ENCODE results near the gene ENPP7.

Gene ENPP7

GRCh38 chr17:79732804-79733691 lies 2.3 kb downstream of the ENPP7 start:
- peak; percentile 60 for DNase-seq (ENCODE audit: low read depth)
- TF ChIP-seq MYC (IDR thresholded peaks at IDR 0.05; ENCODE audit: low read depth, low read length) (peak; percentile 72), CTCF (IDR thresholded peaks at IDR 0.05; ENCODE audit: low read depth, low read length) (no peak), MAX (IDR thresholded peaks at IDR 0.05; ENCODE audit: low read depth, low read length) (peak; percentile 94)
- no peak overlapping the region for H3K4me3 ChIP-seq (ENCODE audit: low read depth, low read length)

GRCh38 chr17:79733692-79734070 lies 2.9 kb downstream of the ENPP7 start:
- H3K4me3 ChIP-seq (ENCODE audit: low read depth, low read length), result no peak overlapping the region
- no peak for TF ChIP-seq MAX (IDR thresholded peaks at IDR 0.05; ENCODE audit: low read depth, low read length)
- no peak for TF ChIP-seq POLR2A (IDR thresholded peaks at IDR 0.05; ENCODE audit: extremely low read depth, insufficient read length)
- no peak for TF ChIP-seq MYC (IDR thresholded peaks at IDR 0.05; ENCODE audit: low read depth, low read length)
- TF ChIP-seq CTCF (IDR thresholded peaks at IDR 0.05; ENCODE audit: low read depth, low read length), result no peak

GRCh38 chr17:79735096-79735495 lies 4.4 kb downstream of the ENPP7 start:
- TF ChIP-seq MYC (IDR thresholded peaks at IDR 0.05; ENCODE audit: low read depth, low read length) (no peak), CTCF (IDR thresholded peaks at IDR 0.05; ENCODE audit: low read depth, low read length) (no peak), MAX (IDR thresholded peaks at IDR 0.05; ENCODE audit: low read depth, low read length) (no peak), POLR2A (IDR thresholded peaks at IDR 0.05; ENCODE audit: extremely low read depth, insufficient read length) (no peak)
- DNase-seq (ENCODE audit: low read depth), result no peak
- no peak overlapping the region for H3K4me3 ChIP-seq (ENCODE audit: low read depth, low read length)

More at GRCh38 chr17:79733692-79734070, 2.9 kb downstream of the ENPP7 start:
- no peak for DNase-seq (ENCODE audit: low read depth)

- no peak overlapping the region for H3K4me3 ChIP-seq (ENCODE audit: low read depth, low read length)
- DNase-seq (ENCODE audit: low read depth), result no peak
- TF ChIP-seq CTCF (IDR thresholded peaks at IDR 0.05; ENCODE audit: low read depth, low read length) (no peak), MYC (IDR thresholded peaks at IDR 0.05; ENCODE audit: low read depth, low read length) (no peak), MAX (IDR thresholded peaks at IDR 0.05; ENCODE audit: low read depth, low read length) (no peak), POLR2A (IDR thresholded peaks at IDR 0.05; ENCODE audit: extremely low read depth, insufficient read length) (no peak)
Measured at GRCh38 chr17:79737046-79737921, 6.5 kb downstream of the ENPP7 start.

- no peak overlapping the region for H3K4me3 ChIP-seq (ENCODE audit: low read depth, low read length)
- TF ChIP-seq CTCF (IDR thresholded peaks at IDR 0.05; ENCODE audit: low read depth, low read length) (no peak), POLR2A (IDR thresholded peaks at IDR 0.05; ENCODE audit: extremely low read depth, insufficient read length) (no peak), MAX (IDR thresholded peaks at IDR 0.05; ENCODE audit: low read depth, low read length) (no peak), MYC (IDR thresholded peaks at IDR 0.05; ENCODE audit: low read depth, low read length) (no peak)
- no peak for DNase-seq (ENCODE audit: low read depth)
Measured at GRCh38 chr17:79737922-79738578, 7.3 kb downstream of the ENPP7 start.

Measured in NB4 (cell line).